HG02973 (cell line): ENCODE data around the gene FBXL4.

Source experiments
- ATAC-seq: cut with Tn5 transposase; IDR thresholded peaks from one replicate; pipeline ENCODE4 v1.9.1; 2021; ENCODE audit warnings: moderate library complexity; ENCODE audit not compliant: unreplicated experiment

Gene FBXL4

DNA sequence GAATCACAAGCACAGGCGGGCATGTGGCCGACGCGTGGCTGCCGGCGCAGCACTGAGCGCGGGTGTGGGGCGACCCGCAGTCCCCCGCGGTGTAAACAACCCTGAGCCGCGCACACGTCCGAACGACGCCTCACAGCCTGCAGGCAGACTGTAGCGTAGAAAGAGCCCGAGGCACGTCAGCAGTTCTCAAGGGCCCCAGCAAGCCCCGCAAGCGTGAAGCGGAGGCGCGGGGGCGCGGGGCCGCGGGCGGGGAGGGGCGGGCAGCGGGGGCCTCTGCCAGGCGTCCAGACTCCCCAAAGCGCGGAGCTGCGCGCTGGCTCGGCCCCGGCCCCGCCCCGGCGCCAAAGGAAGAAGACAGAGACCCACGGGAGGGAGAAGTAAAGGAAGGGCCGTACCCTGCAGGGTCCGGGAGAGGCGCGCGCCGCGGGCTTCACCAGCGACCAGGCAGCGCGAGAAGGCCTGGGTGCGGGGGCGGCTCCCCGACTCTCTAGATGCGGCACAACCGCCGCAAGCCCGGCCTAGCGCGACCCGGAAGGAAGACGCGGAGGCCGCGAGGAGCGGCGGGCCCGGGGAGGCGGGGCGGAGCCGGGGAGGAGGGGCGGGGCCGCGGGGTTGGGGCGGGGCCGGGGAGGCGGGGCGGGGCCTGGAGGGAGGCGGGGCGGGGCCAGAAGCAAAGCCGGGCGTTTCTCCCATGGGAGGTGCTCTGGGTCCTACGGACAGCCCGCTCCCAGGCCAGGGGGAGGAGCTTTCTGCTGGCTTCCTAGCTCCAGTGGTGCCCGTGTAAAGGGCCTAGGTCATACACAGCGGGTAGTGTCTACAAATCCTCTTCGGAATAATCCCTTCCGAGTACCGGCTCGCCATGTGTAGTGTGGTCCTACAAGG lies at the start of gene FBXL4:
Gene FBXL4 (minus strand): TSS at position 536 of the 882 bp plus-strand sequence. CDS start 20,958 bp downstream, outside the sequence.
- peak; percentile 82 for ATAC-seq

DNA sequence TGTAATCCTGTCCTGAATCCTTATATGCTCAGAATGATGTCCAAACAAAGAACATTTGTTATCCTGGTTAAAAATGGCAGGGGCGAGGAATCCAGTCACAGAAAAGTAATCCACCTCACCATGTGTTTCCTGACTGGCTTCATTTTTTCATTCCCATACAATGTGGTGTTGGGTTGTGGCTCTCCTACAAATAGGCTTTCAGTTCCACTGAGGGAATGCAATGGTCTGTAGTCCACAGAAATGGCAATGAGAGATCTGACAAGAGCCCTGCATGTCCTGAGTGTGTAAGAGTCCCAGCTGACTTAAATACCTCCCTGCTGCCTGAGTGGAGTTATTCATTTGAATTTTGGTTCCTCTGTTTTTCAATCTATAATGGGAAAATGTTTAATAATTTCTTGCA lies 47.4 kb upstream of the FBXL4 start:
- ATAC-seq: no peak

DNA sequence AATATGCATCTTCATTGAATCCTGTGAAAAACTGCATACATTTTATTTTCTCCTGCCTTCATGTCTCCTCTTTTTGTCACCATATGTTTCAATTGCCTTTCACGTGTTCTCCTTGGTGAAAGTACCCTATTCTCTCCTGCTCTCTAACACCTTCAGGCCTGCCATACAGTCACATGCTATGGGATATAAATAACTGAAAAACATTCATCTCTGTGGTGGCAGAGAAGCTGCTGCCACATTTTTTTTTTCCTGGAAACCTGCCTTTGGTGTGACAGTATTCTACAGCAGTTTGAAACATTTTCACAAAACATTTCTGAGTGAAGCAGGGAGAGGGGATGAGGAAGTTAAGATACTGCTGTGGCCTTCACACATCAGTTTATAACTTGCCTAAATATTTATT lies 44.8 kb upstream of the FBXL4 start:
- ATAC-seq: no peak

GRCh38 chr6:98986071-98986615 lies 38.4 kb upstream of the FBXL4 start:
- no peak for ATAC-seq

DNA sequence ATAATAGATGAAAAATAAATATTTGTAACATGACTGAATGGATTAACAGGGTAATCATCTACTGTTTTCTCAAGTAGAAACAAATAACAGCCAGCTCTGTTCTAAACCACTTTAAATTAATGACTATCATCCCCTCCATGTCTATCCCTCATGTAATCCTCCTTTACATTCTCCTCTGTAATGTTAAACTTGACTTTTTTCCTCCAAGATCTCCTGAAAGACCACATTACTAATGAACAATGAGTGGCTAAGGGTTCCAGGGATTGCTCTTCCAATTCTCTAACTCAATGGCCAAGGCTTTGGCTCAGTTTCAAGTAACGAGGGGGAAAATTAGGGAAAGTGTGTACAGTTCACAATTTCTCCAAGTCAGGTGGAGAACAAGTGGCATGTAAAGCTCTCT lies 37.6 kb upstream of the FBXL4 start:
- no peak for ATAC-seq

DNA sequence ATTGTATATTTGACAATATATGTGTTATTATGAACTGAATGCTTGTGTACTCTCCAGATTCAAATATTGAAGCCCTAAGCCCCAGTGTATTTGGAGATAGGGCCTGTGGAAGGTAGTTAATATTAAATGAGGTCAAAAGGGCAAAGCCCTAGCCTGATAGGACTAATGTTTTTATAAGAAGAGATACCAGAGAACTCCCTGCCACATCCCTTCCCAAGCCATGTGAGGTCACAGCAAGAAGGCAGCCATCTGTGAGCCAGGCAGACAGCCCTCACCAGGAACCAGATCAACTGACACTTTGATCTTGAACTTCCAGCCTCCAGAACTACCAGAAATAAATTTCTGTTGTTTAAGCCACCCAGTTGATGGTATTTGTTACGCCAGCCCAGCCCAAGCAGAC lies 36.4 kb upstream of the FBXL4 start:
- ATAC-seq: no peak

- no peak for ATAC-seq
These were observed 33.7 kb upstream of the FBXL4 start for GRCh38 chr6:98981473-98981872.

- ATAC-seq: no peak
These were observed 33.1 kb upstream of the FBXL4 start for GRCh38 chr6:98980819-98981218.

GRCh38 chr6:98977671-98978292 lies 30.0 kb upstream of the FBXL4 start:
- no peak for ATAC-seq

DNA sequence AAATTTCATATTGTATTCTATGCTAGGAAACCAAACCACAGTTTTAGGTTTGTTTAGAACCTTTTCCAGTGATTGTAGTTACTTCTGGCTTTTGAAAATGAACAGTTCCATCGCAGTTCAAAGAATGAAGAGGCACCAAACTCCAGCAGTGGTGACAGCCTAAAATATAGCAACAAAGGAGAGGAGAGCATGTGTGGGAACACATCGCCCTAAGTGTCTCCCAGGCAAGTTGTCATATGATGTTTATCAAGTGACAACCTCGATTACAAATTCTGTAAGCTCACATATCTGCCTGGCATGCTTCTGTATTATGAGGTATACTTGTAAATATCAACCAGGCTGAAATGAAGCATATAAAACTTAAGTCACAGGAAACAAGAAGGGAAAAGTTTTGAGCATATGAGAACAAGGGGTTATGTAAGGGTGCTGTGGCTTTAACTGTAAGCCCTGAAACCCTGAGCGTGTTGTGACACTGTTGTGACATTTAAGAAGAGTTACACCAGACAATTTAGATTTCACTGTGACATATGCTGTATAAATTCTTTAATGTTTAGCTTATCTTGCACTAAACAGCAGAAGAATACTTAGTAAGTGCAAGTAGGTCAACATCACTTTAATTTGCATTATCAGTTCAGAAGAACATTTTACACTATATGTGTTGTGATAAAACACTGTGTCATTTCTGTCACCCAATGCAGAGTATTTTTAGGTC lies 29.1 kb upstream of the FBXL4 start:
- ATAC-seq: no peak

GRCh38 chr6:98975421-98975820 lies 27.7 kb upstream of the FBXL4 start:
- no peak for ATAC-seq

- no peak for ATAC-seq
These were observed 26.6 kb upstream of the FBXL4 start for GRCh38 chr6:98974309-98974708.

GRCh38 chr6:98973571-98973970 lies 25.8 kb upstream of the FBXL4 start:
- no peak for ATAC-seq

DNA sequence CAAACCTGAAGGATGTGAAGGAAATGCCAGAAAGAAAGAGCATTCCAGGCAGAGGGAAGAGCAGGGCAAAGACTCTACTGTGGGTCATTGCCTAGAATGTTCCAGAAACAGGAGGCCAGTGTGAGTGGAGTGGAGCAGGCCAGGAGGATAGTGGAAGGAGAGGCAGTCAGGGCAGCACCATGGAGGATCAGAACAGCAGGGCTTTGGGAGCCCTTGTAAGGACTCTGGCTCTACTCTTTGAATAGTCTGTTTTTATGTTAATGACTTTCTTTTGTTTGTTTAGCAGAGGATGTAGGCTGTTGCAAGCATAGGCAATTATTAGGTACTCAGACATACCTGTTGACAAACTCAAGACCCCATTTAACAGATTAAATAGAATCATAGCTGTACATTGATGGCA lies 23.6 kb upstream of the FBXL4 start:
- no peak for ATAC-seq

DNA sequence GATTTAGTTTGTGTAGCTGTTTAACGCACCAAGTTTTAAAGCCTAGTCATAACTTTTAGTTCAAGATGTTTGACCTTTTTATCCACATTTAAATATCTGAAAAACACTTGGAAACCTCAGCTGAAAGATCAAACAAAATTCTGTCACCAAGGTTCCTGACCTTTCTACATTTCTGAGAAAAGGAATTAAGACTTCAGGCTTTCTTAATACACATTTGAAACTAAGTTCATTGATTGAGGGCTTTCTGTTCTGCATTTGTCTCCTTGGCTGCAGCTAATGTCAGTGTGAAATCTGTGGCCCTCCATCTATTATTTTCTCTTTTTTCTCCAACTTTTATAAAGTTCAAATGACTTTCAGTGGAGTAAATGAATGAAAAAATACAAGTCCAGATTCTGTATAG lies 22.7 kb upstream of the FBXL4 start:
- no peak for ATAC-seq

DNA sequence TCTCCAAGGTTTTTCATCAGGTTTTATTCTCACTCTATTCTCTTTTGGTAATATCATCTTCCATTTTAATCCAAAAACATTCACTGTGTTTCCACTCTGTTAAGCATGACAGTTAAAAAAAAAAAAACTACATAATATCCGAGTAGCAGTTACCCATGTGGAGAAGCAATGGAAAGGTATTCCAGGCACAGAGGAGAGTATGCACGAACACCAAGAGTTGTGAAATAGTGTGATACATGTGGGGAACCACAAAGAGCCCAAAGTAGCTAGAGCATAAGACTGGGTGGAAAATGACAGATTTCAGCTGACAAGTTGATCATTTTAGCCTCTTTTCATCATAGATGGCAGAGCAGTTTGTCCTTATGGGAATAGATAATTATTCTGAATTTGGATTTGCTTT lies 19.9 kb upstream of the FBXL4 start:
- ATAC-seq: no peak

DNA sequence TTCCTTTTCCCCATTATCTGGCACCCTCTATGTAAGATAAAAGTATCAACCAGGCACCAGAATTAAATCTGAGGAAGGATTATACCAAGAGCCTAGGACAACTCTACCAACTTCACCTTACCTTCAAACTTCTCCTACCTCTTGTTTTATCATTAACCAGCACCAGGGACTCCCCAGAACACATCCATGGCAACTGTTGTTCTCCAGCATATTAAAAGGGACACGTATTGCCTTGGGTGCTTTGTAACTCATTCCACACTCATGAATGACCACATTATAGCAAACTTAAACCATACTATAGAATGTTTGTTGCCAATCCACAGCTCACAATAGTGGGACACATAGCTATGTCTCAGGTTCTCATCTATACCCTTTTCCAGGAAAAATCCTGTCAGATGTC lies 11.9 kb upstream of the FBXL4 start:
- ATAC-seq: no peak

DNA sequence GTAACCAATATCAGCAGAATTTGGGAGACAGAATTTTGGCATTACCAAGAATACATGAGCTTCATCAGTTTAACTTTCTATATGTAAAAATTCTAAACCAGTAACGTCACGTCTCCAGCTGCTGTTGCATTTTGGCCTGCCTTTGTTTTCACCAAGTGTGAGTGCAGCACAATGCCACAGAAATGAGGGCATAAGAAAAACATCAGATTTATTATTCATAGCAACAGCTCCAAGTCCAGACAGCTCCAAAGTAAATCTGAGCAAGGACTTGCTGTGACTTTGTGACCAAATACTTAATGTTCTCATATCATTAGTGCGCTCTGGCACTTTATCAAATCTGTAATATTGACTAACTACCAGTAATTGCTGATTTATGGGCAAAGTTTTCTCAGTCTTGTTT lies 11.0 kb upstream of the FBXL4 start:
- no peak for ATAC-seq

- ATAC-seq: no peak
These were observed 9.7 kb upstream of the FBXL4 start for GRCh38 chr6:98957450-98957849.

DNA sequence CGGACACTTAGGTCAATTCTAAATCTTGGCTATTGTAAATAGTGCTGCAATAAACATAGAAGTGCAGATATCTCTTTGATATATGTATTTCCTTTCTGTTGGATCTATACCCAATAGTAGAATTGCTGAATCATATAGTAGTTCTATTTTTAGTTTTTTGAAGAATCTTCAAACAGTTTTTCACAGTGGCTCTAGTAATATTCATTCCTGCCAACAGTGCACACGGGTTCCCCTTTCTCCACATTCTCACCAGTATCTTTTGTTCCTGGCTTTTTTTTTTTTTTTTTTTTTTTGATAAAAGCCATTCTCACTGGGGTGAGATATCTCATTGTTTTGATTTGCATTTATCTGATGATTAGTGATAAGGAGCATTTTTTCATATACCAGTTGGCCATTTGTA lies 1.8 kb upstream of the FBXL4 start:
- ATAC-seq: no peak

GRCh38 chr6:98946879-98947410 lies 801 bp downstream of the FBXL4 start:
- peak; percentile 21 for ATAC-seq
